T-cell (primary cell): ENCODE measurements around the gene MIPEP. TPM values are rescaled to one million over a fixed set of nuclear protein-coding genes. Genes with fewer than 3 reads are reported as not detected.
"Not testable (repeated sequence)": the region's sequence is repeated elsewhere in the genome, so short reads cannot be mapped to it uniquely, and the experiment has no call there.

Source experiments
- ATAC-seq, 4 experiments: fragments of 200-7000 bp in 3 of 4; fragments of 150-1000 bp in 1 of 4; cut with Tn5 transposase; replicated peaks in 1 of 4; 1 replicate in 3 of 4; 2 replicates in 1 of 4; pipeline ENCODE4 v1.10.0; 2021; ENCODE audit warnings: moderate library complexity in 3 of 4, mild to moderate bottlenecking in 2 of 4, moderate number of reproducible peaks in 1 of 4
- CTCF ChIA-PET, 2 donors: fragments of 300-600 bp; sonication (Branson Sonifier 250); formaldehyde crosslinking; loops; one replicate each; lab custom pipeline; 2022; ENCODE audit warnings: antibody characterized with exemption in 2 of 2; lab: Charles Lee
- POLR2A ChIA-PET, 2 donors: fragments of 300-600 bp; sonication (Branson Sonifier 250); formaldehyde crosslinking; loops; one replicate each; lab custom pipeline; 2022; ENCODE audit warnings: antibody characterized with exemption in 2 of 2; lab: Charles Lee
- DNase-seq, 35 experiments: peaks; one replicate each; pipeline versions ENCODE4 v3.0.0 to v3.0.0-alpha.2; 2013 to 2023
- H3K27ac ChIP-seq: one replicate; pipeline ENCODE4 v1.5.1; 2013; ENCODE audit warnings: low read length
- H3K27me3 ChIP-seq, 2 experiments: replicated peaks in 1 of 2; 1 replicate in 1 of 2; 2 replicates in 1 of 2; pipeline versions ENCODE4 v1.6.1 to v1.7.0; 2013; ENCODE audit warnings: low read length in 1 of 2, mixed read lengths in 1 of 2; ENCODE audit not compliant: control insufficient read depth in 2 of 2, insufficient read depth in 2 of 2; ENCODE audit errors: extremely low read depth in 1 of 2
- H3K36me3 ChIP-seq, 2 donors: 1 replicate in 1 of 2; 2 replicates in 1 of 2; pipeline versions ENCODE4 v1.6.1 to v1.7.0; 2013; ENCODE audit warnings: low read length in 1 of 2; ENCODE audit not compliant: control insufficient read depth in 2 of 2, insufficient read depth in 1 of 2; ENCODE audit errors: extremely low read depth in 1 of 2
- H3K4me1 ChIP-seq, 2 experiments: 1 replicate in 1 of 2; 2 replicates in 1 of 2; pipeline versions ENCODE4 v1.6.1 to v1.7.0; 2013; ENCODE audit warnings: low read length in 2 of 2, mixed read lengths in 1 of 2; ENCODE audit not compliant: insufficient read depth in 2 of 2, control insufficient read depth in 1 of 2; ENCODE audit errors: extremely low read depth in 1 of 2
- H3K4me3 ChIP-seq, 2 donors: 1 replicate in 1 of 2; 2 replicates in 1 of 2; pipeline versions ENCODE4 v1.5.1 to v1.7.0; 2013; ENCODE audit warnings: mild to moderate bottlenecking in 2 of 2, low read length in 1 of 2, moderate library complexity in 1 of 2; ENCODE audit not compliant: control insufficient read depth in 1 of 2; ENCODE audit errors: extremely low read depth in 1 of 2
- H3K9me3 ChIP-seq: 2 replicates; pipeline ENCODE4 v1.7.0; 2013
- H3K27ac Mint-ChIP-seq, 2 donors: one replicate each; pipeline ENCODE4 v1.8.0; 2020 to 2021; ENCODE audit warnings: mild to moderate bottlenecking in 2 of 2, mixed read lengths in 2 of 2
- H3K27me3 Mint-ChIP-seq, 2 donors: one replicate each; pipeline ENCODE4 v1.8.0; 2021 to 2022; ENCODE audit warnings: mixed read lengths in 2 of 2
- H3K36me3 Mint-ChIP-seq: one replicate; pipeline ENCODE4 v1.8.0; 2021; ENCODE audit warnings: mixed read lengths
- H3K4me1 Mint-ChIP-seq, 3 donors: one replicate each; pipeline ENCODE4 v1.8.0; 2020 to 2022; ENCODE audit warnings: mixed read lengths in 3 of 3, mild to moderate bottlenecking in 1 of 3
- H3K4me3 Mint-ChIP-seq, 3 donors: one replicate each; pipeline ENCODE4 v1.8.0; 2020 to 2022; ENCODE audit warnings: mild to moderate bottlenecking in 3 of 3, mixed read lengths in 3 of 3, moderate library complexity in 3 of 3
- H3K9me3 Mint-ChIP-seq, 3 donors: one replicate each; pipeline ENCODE4 v1.8.0; 2020 to 2022; ENCODE audit warnings: mixed read lengths in 3 of 3
- WGBS: methylation state at CpG from one replicate; pipeline ENCODE4 v1.1.5; 2013; ENCODE audit warnings: missing lambda C conversion rate; ENCODE audit not compliant: insufficient coverage; 5-methylcytosine and 5-hydroxymethylcytosine counted together
- total RNA-seq, 35 experiments: library from RNA in 6 of 35; stranded (reverse) in 6 of 35; fragments of 120-200 nt in 1 of 35; gene quantifications; one replicate each; pipeline versions ENCODE4 v1.2.1 to v1.2.4 and lab custom pipeline; 2013 to 2026

Gene MIPEP
- total RNA-seq, 5 donors from 2014 or later (not counting 1 experiment from before 2014, with no cell fraction given): 6.3 to 13.8 (median 12.3) TPM

DNA sequence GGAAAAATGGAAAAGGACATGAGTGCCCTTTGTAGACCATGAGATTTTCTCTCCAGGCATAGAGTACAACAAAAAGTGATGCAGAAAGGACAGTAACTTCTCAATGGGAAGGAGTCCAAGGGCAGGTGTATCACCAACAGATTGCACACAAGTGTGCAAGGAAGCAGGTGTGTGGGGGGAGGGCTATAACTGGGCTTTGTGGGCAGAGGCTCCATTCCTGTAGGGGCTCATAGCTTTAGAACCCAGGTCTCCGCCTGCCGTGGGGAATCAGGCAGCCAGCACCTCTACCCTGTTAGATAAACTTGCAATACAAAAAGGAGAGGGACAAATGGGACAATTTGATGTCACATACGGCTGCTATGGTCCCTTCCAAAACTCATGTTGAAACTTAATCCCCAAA, 119.8 kb downstream of the MIPEP start:
- Mint-ChIP-seq H3K27me3 (no peaks in the 10 kb centered on the region), H3K4me3 (no peak overlapping the region), H3K36me3 (peaks cover 27% of the 10 kb centered on the region), H3K27ac (no peak overlapping the region), H3K4me1 (peaks cover 3 to 13% (median 11%) of the 10 kb centered on the region in 3 donors), H3K9me3 (no peaks in the 10 kb centered on the region)
- WGBS: no CpG with 5 or more reads among the region's 3 CpGs
- H3K36me3 ChIP-seq: no peaks in the 10 kb centered on the region
- H3K4me1 ChIP-seq: peaks cover 2 to 3% of the 10 kb centered on the region in 2 experiments
- H3K27ac ChIP-seq: no peak overlapping the region
- no peaks in the 10 kb centered on the region for H3K9me3 ChIP-seq
- ChIA-PET CTCF (no interaction called here), POLR2A (no interaction called here)
- H3K4me3 ChIP-seq: no peak overlapping the region
- no peak for ATAC-seq
- H3K27me3 ChIP-seq: no peaks in the 10 kb centered on the region
- no peak for DNase-seq

DNA sequence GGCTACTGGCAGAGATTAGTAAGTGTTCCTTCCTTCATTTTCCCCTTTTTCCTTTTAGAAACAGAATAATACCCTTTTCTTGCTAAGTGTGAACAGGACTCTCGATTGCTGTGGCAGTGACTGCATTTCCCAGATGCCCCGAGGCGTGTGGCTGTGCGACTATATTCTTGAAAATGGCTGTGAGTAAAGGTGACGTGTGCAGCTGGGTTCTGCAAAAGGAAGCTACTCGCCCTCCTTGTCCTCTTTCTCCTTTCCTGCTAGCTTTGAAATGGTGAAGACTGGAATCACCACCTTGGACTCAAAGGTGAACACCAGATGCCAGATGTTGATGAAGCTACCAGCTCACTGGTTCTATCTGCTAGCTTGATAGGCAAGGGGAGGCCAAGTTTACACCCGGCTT, 121.4 kb downstream of the MIPEP start:
- H3K4me1 ChIP-seq: peaks cover 2 to 3% of the 10 kb centered on the region in 2 experiments
- DNase-seq (no peak), ATAC-seq (no peak)
- Mint-ChIP-seq H3K9me3 (no peaks in the 10 kb centered on the region), H3K27ac (no peak overlapping the region), H3K36me3 (peaks cover 20% of the 10 kb centered on the region), H3K27me3 (no peaks in the 10 kb centered on the region), H3K4me1 (peaks cover 3 to 10% (median 10%) of the 10 kb centered on the region in 3 donors), H3K4me3 (no peak overlapping the region)
- CTCF ChIA-PET: interaction anchor here in 1 of 2 donors (0.6 kb wide), 1 partner anchor 308 kb away, joined by 3 read pairs; no protein-coding TSS in a partner anchor
- H3K4me3 ChIP-seq: no peak overlapping the region
- no peaks in the 10 kb centered on the region for H3K9me3 ChIP-seq
- POLR2A ChIA-PET: no interaction called here
- H3K27me3 ChIP-seq: no peaks in the 10 kb centered on the region
- no peak overlapping the region for H3K27ac ChIP-seq
- no peaks in the 10 kb centered on the region for H3K36me3 ChIP-seq
- WGBS: 62% methylated on average over 3 of the region's 7 CpGs

DNA sequence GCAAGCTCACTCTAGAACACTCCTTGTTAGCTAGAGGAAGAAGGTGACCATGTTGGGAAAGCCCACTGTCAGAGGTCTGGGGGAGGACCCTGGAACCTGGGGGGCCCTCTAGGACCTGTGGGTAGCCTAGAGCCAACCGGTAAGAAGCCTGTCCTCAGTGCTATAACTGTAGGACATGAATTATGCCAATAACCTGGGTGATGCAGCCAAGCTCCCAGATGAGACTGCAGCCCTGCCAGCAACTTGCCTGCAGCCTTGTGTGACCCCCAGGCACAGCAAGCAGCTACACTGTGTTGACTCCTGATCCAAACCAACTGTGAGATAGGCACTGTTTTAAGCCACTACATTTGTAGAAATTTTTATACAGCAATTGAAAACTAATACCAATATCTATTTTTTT, 122.3 kb downstream of the MIPEP start:
- POLR2A ChIA-PET: no interaction called here
- H3K36me3 ChIP-seq: no peaks in the 10 kb centered on the region
- peaks cover 1 to 2% of the 10 kb centered on the region in 2 experiments for H3K4me1 ChIP-seq
- no peak overlapping the region for H3K27ac ChIP-seq
- no peaks in the 10 kb centered on the region for H3K27me3 ChIP-seq
- CTCF ChIA-PET: no interaction called here
- no peak overlapping the region for H3K27ac Mint-ChIP-seq
- no peaks in the 10 kb centered on the region for H3K9me3 Mint-ChIP-seq
- WGBS: 100% methylated on average over 1 of the region's 1 CpG
- ATAC-seq: no peak
- no peaks in the 10 kb centered on the region for H3K27me3 Mint-ChIP-seq
- H3K9me3 ChIP-seq: no peaks in the 10 kb centered on the region
- no peak overlapping the region for H3K4me3 ChIP-seq
- peaks cover 20% of the 10 kb centered on the region for H3K36me3 Mint-ChIP-seq
- DNase-seq: no peak
- H3K4me3 Mint-ChIP-seq: no peak overlapping the region
- H3K4me1 Mint-ChIP-seq: peaks cover 3 to 10% (median 6%) of the 10 kb centered on the region in 3 donors

DNA sequence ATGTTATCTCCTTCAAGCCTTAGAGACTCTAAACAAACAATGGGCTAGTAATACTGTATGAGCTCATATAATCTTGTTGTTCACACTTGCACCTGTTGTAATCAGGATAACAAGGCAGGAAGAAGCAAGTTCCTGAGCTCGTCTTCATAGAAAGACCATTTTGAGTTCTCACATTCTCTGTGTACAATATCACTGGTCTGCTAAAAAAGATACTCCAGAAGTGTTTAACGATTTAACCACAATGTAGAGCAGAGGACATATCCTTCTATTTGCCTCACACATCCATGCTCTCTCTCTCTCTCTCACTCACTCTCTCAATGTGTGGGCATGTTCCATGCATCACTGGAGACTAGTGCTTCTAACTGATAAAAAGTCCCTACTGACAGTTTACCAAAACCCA, 122.9 kb downstream of the MIPEP start:
- CTCF ChIA-PET: interaction anchor here in 1 of 2 donors (0.6 kb wide), 1 partner anchor 91 kb away, joined by 3 read pairs; no protein-coding TSS in a partner anchor
- H3K4me3 Mint-ChIP-seq: no peak overlapping the region

DNA sequence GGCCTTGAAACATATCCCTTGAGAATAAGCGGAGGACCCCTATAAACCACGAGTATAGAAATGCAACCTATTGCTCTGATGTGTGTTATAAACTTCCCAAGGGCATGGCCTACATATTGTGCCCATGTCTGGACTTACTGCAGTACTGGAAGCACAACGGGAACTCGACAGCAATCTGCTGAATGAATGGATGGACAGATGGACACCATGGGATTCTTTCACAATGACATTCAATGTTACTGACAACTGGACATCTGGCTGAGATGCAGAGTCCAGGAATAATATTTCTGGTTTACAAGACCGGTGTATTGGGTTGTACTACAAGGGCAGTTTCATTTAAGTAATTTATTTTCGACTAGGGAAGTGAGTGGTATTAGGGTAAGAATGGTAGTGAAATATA, 123.7 kb downstream of the MIPEP start:
- Mint-ChIP-seq H3K27me3 (no peaks in the 10 kb centered on the region), H3K9me3 (no peaks in the 10 kb centered on the region), H3K36me3 (peaks cover 20% of the 10 kb centered on the region), H3K27ac (no peak overlapping the region), H3K4me3 (no peak overlapping the region), H3K4me1 (peaks cover 0 to 3% (median 0%) of the 10 kb centered on the region in 3 donors)
- H3K9me3 ChIP-seq: no peaks in the 10 kb centered on the region
- DNase-seq (no peak), ATAC-seq (no peak)
- H3K27me3 ChIP-seq: no peaks in the 10 kb centered on the region
- H3K4me3 ChIP-seq: no peak overlapping the region
- no peaks in the 10 kb centered on the region for H3K36me3 ChIP-seq
- no peaks in the 10 kb centered on the region for H3K4me1 ChIP-seq
- CTCF ChIA-PET: interaction anchor here in 1 of 2 donors (0.6 kb wide), 1 partner anchor 92 kb away, joined by 3 read pairs; no protein-coding TSS in a partner anchor
- POLR2A ChIA-PET: no interaction called here
- no peak overlapping the region for H3K27ac ChIP-seq
- WGBS: 96% methylated on average over 4 of the region's 6 CpGs

More for the DNA sequence above, 122.9 kb downstream of the MIPEP start:
- Histone ChIP-seq H3K27ac (no peak overlapping the region), H3K4me3 (no peak overlapping the region), H3K27me3 (no peaks in the 10 kb centered on the region), H3K36me3 (no peaks in the 10 kb centered on the region), H3K9me3 (no peaks in the 10 kb centered on the region), H3K4me1 (peaks cover 0 to 2% of the 10 kb centered on the region in 2 experiments)
- no peaks in the 10 kb centered on the region for H3K9me3 Mint-ChIP-seq
- POLR2A ChIA-PET: no interaction called here
- no peak overlapping the region for H3K27ac Mint-ChIP-seq
- no peaks in the 10 kb centered on the region for H3K27me3 Mint-ChIP-seq
- peaks cover 0 to 6% (median 0%) of the 10 kb centered on the region in 3 donors for H3K4me1 Mint-ChIP-seq
- peaks cover 20% of the 10 kb centered on the region for H3K36me3 Mint-ChIP-seq
- ATAC-seq (no peak), DNase-seq (no peak)
- WGBS: 69% methylated on average over 2 of the region's 2 CpGs

DNA sequence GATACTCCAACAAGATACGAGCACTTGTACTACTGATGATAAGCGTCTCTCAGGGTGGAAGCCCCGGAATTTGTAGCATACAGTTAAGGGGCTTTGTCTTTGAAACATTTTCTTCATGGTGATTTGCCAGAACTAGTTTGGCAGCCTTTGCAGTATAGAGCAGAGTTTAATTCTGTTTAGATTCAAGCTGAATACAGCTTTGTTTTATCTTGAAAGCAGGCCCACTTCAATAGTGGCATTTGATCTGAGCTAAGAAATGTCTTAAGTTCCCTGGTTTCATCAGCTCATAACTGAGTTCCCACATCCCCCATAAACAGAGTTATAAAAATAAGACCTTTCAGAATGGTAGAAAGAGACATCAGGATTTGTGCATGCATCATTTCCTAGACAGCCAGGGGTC, 125.9 kb downstream of the MIPEP start:
- peaks cover 26% of the 10 kb centered on the region for H3K36me3 Mint-ChIP-seq
- no peak overlapping the region for H3K27ac Mint-ChIP-seq
- ChIA-PET POLR2A (no interaction called here), CTCF (no interaction called here)
- H3K4me1 Mint-ChIP-seq: no peaks in the 10 kb centered on the region
- ATAC-seq (no peak), DNase-seq (no peak)
- no peaks in the 10 kb centered on the region for H3K4me1 ChIP-seq
- no peak overlapping the region for H3K4me3 Mint-ChIP-seq
- H3K27me3 ChIP-seq: no peaks in the 10 kb centered on the region
- no peaks in the 10 kb centered on the region for H3K9me3 Mint-ChIP-seq
- no peak overlapping the region for H3K4me3 ChIP-seq
- no peaks in the 10 kb centered on the region for H3K27me3 Mint-ChIP-seq
- no peak overlapping the region for H3K27ac ChIP-seq
- H3K36me3 ChIP-seq: peaks cover 0 to 4% of the 10 kb centered on the region in 2 donors
- H3K9me3 ChIP-seq: no peaks in the 10 kb centered on the region
- WGBS: 100% methylated on average over 3 of the region's 3 CpGs

DNA sequence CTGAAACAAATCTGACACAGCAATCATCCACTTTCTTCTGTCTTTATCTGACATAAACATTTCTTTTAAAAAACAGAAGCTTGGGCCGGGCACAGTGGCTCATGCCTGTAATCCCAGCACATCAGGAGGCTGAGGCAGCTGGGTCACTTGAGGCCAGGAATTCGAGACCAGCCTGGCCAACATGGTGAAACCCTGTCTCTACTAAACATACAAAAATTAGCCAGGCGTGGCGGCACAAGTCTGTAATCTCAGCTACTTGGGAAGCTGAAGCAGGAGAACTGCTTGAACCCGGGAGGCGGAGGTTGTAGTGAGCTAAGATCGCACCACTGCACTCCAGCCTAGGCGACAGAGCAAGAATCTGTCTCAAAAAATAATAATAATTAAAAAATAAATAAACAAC, 127.4 kb downstream of the MIPEP start:
- 65% methylated on average over 2 of the region's 8 CpGs for WGBS
- DNase-seq, H3K4me3 Mint-ChIP-seq, H3K27me3 Mint-ChIP-seq, ATAC-seq, POLR2A ChIA-PET, CTCF ChIA-PET, H3K9me3 Mint-ChIP-seq, H3K4me1 Mint-ChIP-seq, H3K36me3 ChIP-seq, H3K27ac Mint-ChIP-seq, H3K4me3 ChIP-seq, H3K27ac ChIP-seq, H3K9me3 ChIP-seq, H3K27me3 ChIP-seq, H3K4me1 ChIP-seq: not testable (repeated sequence)
- peaks cover 25% of the 10 kb centered on the region for H3K36me3 Mint-ChIP-seq
